ENCODE measurements around the gene WDCP. TPM values are rescaled to one million over a fixed set of nuclear protein-coding genes. Genes with fewer than 3 reads are reported as not detected.

The WDCP gene
- total and polyA plus RNA-seq, 10 of the 15 experiments (the other 5 are each of a cell fraction or from before 2014, with no cell fraction given): 5.5 to 21.3 (median 13.2) TPM

GRCh38 chr2:24022975-24023575 is 24.1 kb downstream of the WDCP start:
- no peaks in the 10 kb centered on the region for H3K27me3 ChIP-seq (replicated peaks in 1 of 2; ENCODE audit: control insufficient read depth in 2 of 2, insufficient read depth in 2 of 2, low read length in 1 of 2)
- intact Hi-C loops (cut with micrococcal nuclease; ENCODE audit: unreplicated experiment): no loop called here
- RAD21 ChIA-PET (ENCODE audit: unreplicated experiment): interaction anchor here (1.3 kb wide), 1 partner anchor 61 kb away, joined by 3 read pairs; the partner anchor contains the start of gene TP53I3
- no peak overlapping the region for H3K4me3 ChIP-seq
- H4K20me1 ChIP-seq (ENCODE audit: control insufficient read depth, insufficient read depth): no peaks in the 10 kb centered on the region
- in situ Hi-C loops (cut with MboI): no loop called here
- no peak overlapping the region for H3K27ac ChIP-seq (ENCODE audit: control insufficient read depth, insufficient read depth)
- no peak for TF ChIP-seq ZBTB40 (IDR thresholded peaks at IDR 0.05; ENCODE audit: borderline replicate concordance)
- no peak for TF ChIP-seq ATF3 (IDR thresholded peaks at IDR 0.05; ENCODE audit: borderline replicate concordance, extremely low read depth, low read depth, low read length)
- no peak for TF ChIP-seq GABPA (IDR thresholded peaks at IDR 0.05; ENCODE audit: low read depth)
- TF ChIP-seq YBX1 (IDR thresholded peaks at IDR 0.05): no peak
- no peak for TF ChIP-seq ZNF24 (IDR thresholded peaks at IDR 0.05)
- TF ChIP-seq LARP7 (IDR thresholded peaks at IDR 0.05): no peak
- TF ChIP-seq SMAD1 (IDR thresholded peaks at IDR 0.05; ENCODE audit: low read depth, partially characterized antibody): no peak
- no peak for TF ChIP-seq ZNF687 (IDR thresholded peaks at IDR 0.05)
- no peak for TF ChIP-seq HDGF (IDR thresholded peaks at IDR 0.05)
- H3K4me1 ChIP-seq (ENCODE audit: control insufficient read depth, insufficient read depth, low read length): no peaks in the 10 kb centered on the region
- no TSS peak for BruUV-seq (replicated peaks)
- POLR2A ChIA-PET: no interaction called here
- H3K9me3 ChIP-seq (replicated peaks; ENCODE audit: control insufficient read depth, insufficient read depth, low read length): no peaks in the 10 kb centered on the region
- FAIRE-seq: no peak
- no peak for DNase-seq (ENCODE audit: low read depth, low spot score)
- SMC1A ChIA-PET (ENCODE audit: uncharacterized antibody, unreplicated experiment): no interaction called here
- 80% methylated on average over 12 of the region's 16 CpGs for WGBS (ENCODE audit: insufficient coverage, insufficient replicate concordance, low lambda C conversion rate, missing lambda C conversion rate)
- H3K79me2 ChIP-seq (ENCODE audit: control insufficient read depth, insufficient read depth, low read length): no peaks in the 10 kb centered on the region
- ATAC-seq: no peak
- CTCF ChIA-PET: no interaction called here
- H3K4me2 ChIP-seq (ENCODE audit: control insufficient read depth, insufficient read depth): no peak overlapping the region
- H2AFZ ChIP-seq (ENCODE audit: control insufficient read depth, low read depth, low read length): no peak overlapping the region
- H3K9ac ChIP-seq (ENCODE audit: control insufficient read depth, insufficient read depth, low read length): no peak overlapping the region
- peaks cover 0 to 8% of the 10 kb centered on the region in 2 experiments; a peak in 3 of 4 replicates for H3K36me3 ChIP-seq (ENCODE audit: control insufficient read depth in 2 of 2, insufficient read depth in 2 of 2, low read length in 1 of 2)

All from GM12878 (cell line).